ENCODE results near the gene LIF.

DNA sequence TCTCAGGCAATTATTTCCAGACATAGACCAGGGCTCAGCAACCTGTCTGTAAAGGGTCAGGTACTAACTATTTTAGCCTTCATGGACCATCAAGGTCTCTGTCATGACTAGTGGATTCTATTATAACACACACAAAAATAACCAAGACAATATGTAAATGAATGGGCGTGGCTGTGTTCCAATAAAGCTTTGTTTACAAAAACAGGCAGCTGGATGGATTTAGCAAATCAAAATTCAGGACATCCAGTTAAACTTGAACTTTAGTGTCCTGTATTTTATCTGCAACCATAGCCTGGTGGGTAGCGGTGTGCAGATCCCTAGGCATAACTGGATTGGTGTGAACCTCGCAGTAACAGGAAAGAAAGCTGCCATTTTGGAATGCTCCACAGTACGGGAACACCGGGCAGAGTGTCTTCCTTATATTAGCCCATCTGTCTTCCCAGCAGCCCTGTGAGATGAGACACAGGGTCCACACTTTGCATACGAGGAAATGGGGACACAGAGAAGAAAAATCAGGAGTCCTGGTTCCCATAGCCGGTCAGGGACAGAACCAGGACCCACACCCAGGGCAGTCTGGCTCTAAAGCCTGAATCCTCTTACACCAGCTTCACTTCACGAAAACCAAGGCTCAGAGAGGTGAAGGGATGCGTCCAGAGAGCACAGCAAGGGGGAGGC is 15.6 kb downstream of the LIF start:
- TF ChIP-seq, protein P1, sequence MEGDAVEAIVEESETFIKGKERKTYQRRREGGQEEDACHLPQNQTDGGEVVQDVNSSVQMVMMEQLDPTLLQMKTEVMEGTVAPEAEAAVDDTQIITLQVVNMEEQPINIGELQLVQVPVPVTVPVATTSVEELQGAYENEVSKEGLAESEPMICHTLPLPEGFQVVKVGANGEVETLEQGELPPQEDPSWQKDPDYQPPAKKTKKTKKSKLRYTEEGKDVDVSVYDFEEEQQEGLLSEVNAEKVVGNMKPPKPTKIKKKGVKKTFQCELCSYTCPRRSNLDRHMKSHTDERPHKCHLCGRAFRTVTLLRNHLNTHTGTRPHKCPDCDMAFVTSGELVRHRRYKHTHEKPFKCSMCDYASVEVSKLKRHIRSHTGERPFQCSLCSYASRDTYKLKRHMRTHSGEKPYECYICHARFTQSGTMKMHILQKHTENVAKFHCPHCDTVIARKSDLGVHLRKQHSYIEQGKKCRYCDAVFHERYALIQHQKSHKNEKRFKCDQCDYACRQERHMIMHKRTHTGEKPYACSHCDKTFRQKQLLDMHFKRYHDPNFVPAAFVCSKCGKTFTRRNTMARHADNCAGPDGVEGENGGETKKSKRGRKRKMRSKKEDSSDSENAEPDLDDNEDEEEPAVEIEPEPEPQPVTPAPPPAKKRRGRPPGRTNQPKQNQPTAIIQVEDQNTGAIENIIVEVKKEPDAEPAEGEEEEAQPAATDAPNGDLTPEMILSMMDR (IDR thresholded peaks at IDR 0.05): no peak
- no peak for TF ChIP-seq POLR2A (IDR thresholded peaks at IDR 0.05; ENCODE audit: low read depth)

All from esophagus muscularis mucosa (tissue), 3 donors.